Activated naive CD4-positive, alpha-beta T cell treated with anti-CD3 and anti-CD28 coated beads, Interleukin-2, amount 50 U/mL, for 72 hours (primary cell): ENCODE measurements around the gene DHX29. TPM values are rescaled to one million over a fixed set of nuclear protein-coding genes. Genes with fewer than 3 reads are reported as not detected.
A peak's percentile ranks its signal among the peaks of the same experiment; 100 is the strongest.

Experiments
- ATAC-seq, 2 donors: fragments of 150-1000 bp; cut with Tn5 transposase; 2 replicates each; pipeline ENCODE4 v1.10.0; 2021; ENCODE audit warnings: mild to moderate bottlenecking in 2 of 2, moderate library complexity in 2 of 2
- DNase-seq, 2 donors: peaks; one replicate each; pipeline ENCODE4 v3.0.0; 2021 to 2022; ENCODE audit warnings: low spot score in 2 of 2
- H3K27ac Mint-ChIP-seq, 2 donors: one replicate each; pipeline ENCODE4 v1.8.0; 2022; ENCODE audit warnings: mild to moderate bottlenecking in 2 of 2, mixed read lengths in 2 of 2
- H3K36me3 Mint-ChIP-seq, 2 donors: one replicate each; pipeline ENCODE4 v1.8.0; 2022; ENCODE audit warnings: mixed read lengths in 2 of 2
- H3K9me3 Mint-ChIP-seq, 2 donors: one replicate each; pipeline ENCODE4 v1.8.0; 2022; ENCODE audit warnings: mixed read lengths in 2 of 2
- total RNA-seq, 2 donors: library from RNA; stranded (reverse); gene quantifications; one replicate each; pipeline ENCODE4 v1.2.3, GENCODE V29; 2022

DHX29 gene, protein sequence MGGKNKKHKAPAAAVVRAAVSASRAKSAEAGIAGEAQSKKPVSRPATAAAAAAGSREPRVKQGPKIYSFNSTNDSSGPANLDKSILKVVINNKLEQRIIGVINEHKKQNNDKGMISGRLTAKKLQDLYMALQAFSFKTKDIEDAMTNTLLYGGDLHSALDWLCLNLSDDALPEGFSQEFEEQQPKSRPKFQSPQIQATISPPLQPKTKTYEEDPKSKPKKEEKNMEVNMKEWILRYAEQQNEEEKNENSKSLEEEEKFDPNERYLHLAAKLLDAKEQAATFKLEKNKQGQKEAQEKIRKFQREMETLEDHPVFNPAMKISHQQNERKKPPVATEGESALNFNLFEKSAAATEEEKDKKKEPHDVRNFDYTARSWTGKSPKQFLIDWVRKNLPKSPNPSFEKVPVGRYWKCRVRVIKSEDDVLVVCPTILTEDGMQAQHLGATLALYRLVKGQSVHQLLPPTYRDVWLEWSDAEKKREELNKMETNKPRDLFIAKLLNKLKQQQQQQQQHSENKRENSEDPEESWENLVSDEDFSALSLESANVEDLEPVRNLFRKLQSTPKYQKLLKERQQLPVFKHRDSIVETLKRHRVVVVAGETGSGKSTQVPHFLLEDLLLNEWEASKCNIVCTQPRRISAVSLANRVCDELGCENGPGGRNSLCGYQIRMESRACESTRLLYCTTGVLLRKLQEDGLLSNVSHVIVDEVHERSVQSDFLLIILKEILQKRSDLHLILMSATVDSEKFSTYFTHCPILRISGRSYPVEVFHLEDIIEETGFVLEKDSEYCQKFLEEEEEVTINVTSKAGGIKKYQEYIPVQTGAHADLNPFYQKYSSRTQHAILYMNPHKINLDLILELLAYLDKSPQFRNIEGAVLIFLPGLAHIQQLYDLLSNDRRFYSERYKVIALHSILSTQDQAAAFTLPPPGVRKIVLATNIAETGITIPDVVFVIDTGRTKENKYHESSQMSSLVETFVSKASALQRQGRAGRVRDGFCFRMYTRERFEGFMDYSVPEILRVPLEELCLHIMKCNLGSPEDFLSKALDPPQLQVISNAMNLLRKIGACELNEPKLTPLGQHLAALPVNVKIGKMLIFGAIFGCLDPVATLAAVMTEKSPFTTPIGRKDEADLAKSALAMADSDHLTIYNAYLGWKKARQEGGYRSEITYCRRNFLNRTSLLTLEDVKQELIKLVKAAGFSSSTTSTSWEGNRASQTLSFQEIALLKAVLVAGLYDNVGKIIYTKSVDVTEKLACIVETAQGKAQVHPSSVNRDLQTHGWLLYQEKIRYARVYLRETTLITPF (N-terminal part only)
- total RNA-seq: 10 to 100 TPM; 10.2 to 10.8 TPM

DNA sequence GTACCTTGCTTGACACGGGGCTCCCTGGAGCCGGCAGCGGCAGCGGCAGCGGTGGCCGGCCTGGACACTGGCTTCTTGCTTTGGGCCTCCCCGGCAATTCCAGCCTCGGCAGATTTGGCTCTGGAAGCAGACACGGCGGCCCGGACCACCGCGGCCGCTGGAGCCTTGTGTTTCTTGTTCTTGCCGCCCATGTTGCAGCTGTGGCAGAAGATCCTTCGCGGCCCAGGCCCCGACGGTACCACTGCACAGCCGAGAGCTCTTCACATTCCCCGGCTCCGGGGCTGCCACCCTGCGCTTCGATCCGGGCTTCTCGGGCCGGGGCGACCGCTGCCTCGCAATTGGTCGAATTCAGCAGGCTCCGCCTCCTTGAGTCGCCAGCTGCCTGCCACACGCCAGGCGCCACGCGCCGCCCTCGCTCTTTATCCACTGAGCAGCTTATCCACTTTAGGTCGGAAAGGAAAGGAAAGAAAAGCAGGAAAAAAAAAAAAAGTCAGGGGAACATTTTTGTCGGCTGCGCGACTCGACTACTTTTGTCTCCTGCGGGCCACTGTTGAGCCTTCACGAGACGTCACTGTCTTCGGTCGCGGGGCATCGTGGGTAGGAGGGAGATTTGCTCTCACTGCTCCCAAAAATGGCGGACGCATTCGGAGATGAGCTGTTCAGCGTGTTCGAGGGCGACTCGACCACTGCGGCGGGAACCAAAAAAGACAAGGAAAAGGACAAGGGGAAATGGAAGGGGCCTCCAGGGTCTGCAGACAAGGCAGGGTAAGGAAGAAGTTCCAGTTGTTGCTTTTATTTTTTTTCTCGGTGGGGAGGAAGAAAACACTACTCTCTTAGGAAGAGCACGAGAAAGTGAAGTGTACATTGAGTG is at the start of gene DHX29, which contains the start of gene MTREX:
Gene DHX29, minus strand, starts transcription at position 312 of the 871 bp plus-strand sequence. Its CDS starts 121 bp downstream, at position 191.
Gene MTREX, plus strand, starts transcription at position 607 of the 871 bp plus-strand sequence. Its CDS starts 25 bp downstream, at position 632.
- H3K9me3 Mint-ChIP-seq: no peaks in the 10 kb centered on the region
- no peak within 1 kb of the TSS for H3K27ac Mint-ChIP-seq
- ATAC-seq: peak; percentile 96 to 97
- peak; percentile 89 to 93 for DNase-seq
- H3K36me3 Mint-ChIP-seq: peaks cover 0 to 25% of the 10 kb centered on the region in 2 donors

DNA sequence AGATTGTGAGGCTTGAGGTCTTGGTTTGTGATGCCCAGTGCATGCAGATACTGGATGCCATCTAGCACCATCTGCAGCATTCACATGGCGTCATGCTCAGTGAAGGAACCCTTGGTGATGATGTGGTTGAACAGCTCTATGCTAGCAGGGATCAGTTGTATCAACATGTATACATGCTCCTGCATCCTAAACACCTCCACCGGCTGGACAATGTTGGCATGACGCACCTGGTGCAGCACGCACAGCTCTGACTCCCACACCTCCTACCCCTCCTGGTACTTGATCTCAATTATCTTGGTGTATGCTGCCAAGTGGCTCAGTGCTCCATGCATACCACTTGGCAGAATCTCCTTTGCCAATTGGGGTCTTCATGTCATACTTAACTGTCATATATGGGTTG is 49.4 kb upstream of the DHX29 start:
- ATAC-seq (peak in 1 of 2 donors; percentile 30), DNase-seq (no peak)
- peaks cover 0 to 50% of the 10 kb centered on the region in 2 donors for H3K36me3 Mint-ChIP-seq
- no peaks in the 10 kb centered on the region for H3K9me3 Mint-ChIP-seq
- no peak overlapping the region for H3K27ac Mint-ChIP-seq

DNA sequence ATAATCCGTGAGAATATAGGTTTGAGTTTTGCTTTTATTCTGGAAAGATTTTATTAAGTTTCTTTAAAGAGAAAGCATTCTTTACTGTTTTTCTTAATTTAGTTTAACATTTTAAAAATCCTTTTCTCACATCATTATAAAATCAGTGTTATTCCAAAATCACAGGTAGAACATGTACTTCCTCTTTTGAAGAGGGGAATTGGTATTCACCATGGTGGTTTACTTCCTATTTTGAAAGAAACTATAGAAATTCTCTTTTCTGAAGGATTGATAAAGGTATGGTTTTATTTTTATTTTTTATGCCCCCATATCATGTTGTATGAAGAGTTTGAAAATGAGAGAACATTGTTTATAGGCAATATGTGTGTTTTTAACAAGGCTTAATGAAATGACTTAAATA is 43.3 kb upstream of the DHX29 start:
- H3K27ac Mint-ChIP-seq: no peak overlapping the region
- no peak for DNase-seq
- H3K36me3 Mint-ChIP-seq: peaks cover 8 to 50% of the 10 kb centered on the region in 2 donors
- H3K9me3 Mint-ChIP-seq: no peaks in the 10 kb centered on the region
- ATAC-seq: no peak

DNA sequence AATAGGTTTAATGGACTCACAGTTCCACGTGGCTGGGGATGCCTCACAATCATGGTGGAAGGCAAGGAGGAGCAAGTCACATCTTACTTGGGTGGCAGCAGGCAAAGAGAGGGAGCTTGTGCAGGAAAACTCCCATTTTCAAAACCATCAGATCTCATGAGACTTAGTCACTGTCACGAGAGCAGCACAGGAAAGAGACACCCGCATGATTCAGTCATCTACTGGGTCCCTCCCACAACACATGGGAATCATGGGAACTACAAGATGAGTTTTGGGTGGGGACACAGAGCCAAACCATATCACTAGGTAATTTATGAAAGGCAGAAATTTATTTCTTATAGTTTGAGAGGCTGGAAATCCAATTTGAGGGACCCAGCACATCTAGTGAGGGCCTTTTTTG is 40.3 kb upstream of the DHX29 start:
- no peak for DNase-seq
- Mint-ChIP-seq H3K27ac (no peak overlapping the region), H3K9me3 (no peaks in the 10 kb centered on the region), H3K36me3 (peaks cover 8 to 46% of the 10 kb centered on the region in 2 donors)
- ATAC-seq: no peak

DNA sequence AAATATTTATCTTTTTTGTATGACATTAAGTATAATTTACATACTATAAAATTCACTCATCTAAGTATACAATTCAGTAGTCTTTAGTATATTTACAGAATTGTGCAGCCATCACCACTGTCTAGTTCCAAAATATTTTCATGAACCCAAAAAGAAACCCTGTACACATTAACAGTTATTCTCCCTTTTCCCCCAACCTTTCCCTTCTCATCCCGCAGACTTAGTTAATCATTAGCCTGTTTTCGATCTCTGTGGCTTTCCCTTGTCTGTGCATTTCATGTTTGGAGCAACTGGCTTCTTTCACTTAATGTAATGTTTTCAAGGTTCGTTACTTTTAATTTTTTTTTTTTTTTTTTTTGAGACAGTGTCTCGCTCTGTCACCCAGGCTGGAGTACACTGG is 37.8 kb upstream of the DHX29 start:
- peaks cover 8 to 39% of the 10 kb centered on the region in 2 donors for H3K36me3 Mint-ChIP-seq
- ATAC-seq: no peak
- no peaks in the 10 kb centered on the region for H3K9me3 Mint-ChIP-seq
- no peak overlapping the region for H3K27ac Mint-ChIP-seq
- DNase-seq: no peak

DNA sequence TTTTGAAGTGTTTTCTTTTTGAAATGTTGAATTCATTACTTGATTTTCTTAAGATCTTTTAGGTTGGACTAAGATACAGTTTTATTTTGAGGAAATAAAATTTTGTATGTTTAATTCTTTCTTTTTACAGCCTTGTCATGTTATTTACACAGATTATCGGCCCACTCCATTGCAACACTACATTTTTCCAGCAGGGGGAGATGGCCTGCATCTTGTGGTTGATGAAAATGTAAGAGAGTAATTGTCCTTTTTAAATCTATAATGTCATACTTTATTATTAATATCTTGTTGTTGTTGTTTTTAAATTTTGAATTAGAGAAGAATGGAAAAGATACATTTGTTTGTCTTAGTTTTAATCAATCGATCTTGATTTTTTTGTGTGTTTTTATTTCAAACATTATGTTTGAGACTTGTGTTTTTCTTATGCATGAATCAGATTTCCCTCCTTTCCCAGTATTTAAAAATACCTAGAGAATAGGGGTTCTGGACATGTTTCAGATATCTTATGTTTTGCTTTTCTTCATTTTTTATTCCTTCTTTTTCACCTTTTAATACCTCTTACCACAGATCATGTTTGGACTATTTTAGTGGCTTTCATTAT is 37.0 kb upstream of the DHX29 start:
- Mint-ChIP-seq H3K36me3 (peaks cover 8 to 30% of the 10 kb centered on the region in 2 donors), H3K9me3 (no peaks in the 10 kb centered on the region), H3K27ac (peak overlapping the region in 1 of 2 donors; percentile 77)
- DNase-seq (peak in 1 of 2 donors; percentile 75), ATAC-seq (no peak)

DNA sequence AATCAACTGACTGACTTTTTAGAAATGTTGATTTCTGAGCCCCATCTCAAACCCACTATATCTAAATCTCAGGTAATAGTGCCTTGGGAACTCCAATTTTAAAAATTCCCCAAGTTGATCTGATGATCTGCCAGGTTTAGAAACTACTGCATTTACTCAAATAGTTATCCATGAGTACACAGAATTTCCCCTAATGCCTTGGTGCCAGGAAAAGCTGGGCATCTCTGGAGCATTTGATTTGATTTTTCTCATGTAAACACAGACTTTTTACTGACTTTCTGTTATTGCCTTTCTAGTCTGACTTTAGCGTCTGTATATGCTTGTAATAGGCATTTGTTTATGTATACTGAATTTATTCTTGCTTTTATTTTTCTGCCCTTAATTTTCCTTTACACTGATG is 36.1 kb upstream of the DHX29 start:
- no peak for ATAC-seq
- DNase-seq: no peak
- H3K9me3 Mint-ChIP-seq: no peaks in the 10 kb centered on the region
- H3K36me3 Mint-ChIP-seq: peaks cover 8 to 28% of the 10 kb centered on the region in 2 donors
- H3K27ac Mint-ChIP-seq: peak overlapping the region in 1 of 2 donors; percentile 57

DNA sequence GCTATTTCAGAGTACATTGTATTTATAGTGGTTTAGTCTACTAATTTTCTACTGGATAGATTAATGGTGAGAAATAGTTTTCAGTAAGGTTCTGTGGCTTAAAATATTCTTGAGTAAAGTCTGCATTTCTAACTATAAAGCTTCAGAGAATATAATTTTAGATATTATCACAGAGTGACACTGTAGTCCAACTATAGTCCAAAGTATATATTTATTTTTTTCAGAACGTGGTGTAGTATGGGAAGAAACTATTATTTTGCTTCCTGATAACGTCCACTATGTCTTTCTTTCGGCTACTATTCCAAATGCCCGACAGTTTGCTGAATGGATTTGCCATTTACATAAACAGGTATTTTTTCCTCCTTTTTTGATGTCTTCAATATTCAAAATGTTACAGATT is 35.6 kb upstream of the DHX29 start:
- H3K9me3 Mint-ChIP-seq: no peaks in the 10 kb centered on the region
- peak overlapping the region in 1 of 2 donors; percentile 57 for H3K27ac Mint-ChIP-seq
- H3K36me3 Mint-ChIP-seq: peaks cover 8 to 28% of the 10 kb centered on the region in 2 donors

DNA sequence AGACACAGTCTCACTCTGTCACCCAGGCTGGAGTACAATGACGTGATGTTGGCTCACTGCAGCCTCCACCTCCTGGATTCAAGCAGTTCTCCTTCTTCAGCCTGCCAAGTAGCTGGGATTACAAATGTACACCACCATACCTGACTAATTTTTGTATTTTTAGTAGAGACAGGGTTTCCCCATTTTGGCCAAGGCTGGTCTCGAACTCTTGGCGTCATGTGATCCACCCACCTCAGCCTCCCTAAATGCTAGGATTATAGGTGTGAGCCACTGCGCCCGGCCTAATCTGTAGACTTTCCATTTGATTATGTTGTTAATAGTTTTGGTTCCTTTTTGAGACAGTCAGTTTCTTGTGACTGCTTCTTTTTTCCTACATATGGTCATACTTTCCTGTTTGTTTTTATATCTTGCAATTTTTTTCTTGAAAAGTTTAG is 31.3 kb upstream of the DHX29 start:
- ATAC-seq: peak; percentile 89 to 93
- peak in 1 of 2 donors; percentile 56 for DNase-seq
- Mint-ChIP-seq H3K9me3 (no peaks in the 10 kb centered on the region), H3K36me3 (peaks cover 0 to 8% of the 10 kb centered on the region in 2 donors), H3K27ac (peak overlapping the region; percentile 49 to 92)

More for the DNA sequence above, 35.6 kb upstream of the DHX29 start:
- ATAC-seq (no peak), DNase-seq (no peak)

DNA sequence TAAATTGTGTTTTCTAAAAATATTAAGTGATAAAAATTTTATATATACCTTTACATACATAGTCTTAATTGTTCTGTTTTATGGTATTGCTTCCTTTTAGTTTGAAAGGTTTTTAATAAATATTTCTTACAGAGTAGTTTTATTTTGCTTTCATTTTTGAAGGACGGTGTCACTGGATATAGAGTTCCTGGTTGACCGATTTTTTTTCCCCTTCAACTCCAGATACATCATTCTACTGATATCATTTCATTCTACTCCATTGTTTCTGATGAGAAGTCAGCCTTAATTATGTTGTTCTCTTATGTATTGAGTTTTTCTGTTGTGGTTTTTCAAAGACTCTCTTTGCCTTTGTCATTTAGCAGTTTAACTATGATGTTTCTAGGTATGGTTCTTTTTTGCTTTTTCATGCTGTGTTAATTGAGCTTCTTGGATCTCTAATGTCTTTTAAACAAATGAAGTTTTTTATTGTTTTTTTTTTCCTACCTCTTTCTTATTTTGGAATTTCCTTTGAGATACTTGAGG is 30.7 kb upstream of the DHX29 start:
- H3K36me3 Mint-ChIP-seq: peaks cover 2 to 14% of the 10 kb centered on the region in 2 donors
- H3K27ac Mint-ChIP-seq: peak overlapping the region; percentile 49 to 92
- no peaks in the 10 kb centered on the region for H3K9me3 Mint-ChIP-seq
- ATAC-seq (peak; percentile 26 to 52), DNase-seq (no peak)

DNA sequence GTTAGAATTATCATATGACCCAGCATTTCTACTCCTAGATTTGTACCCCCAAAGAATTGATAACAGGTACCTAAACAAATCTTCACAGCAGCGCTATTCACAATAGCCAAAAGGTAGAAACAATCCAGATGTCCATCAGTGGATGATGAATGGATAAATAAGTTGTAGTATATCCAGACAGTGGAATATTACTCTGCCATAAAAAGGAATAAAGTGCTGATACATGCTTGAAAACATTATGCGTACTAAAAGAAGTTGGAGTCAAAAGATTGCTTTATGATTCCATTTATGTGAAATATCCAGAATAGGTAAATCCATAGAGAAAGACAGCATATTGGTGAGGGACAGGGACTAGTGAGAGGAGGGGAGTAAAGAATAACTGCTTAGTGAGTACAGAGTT is 26.3 kb upstream of the DHX29 start:
- H3K36me3 Mint-ChIP-seq: peaks cover 6 to 49% of the 10 kb centered on the region in 2 donors
- ATAC-seq: no peak
- H3K27ac Mint-ChIP-seq: no peak overlapping the region
- no peak for DNase-seq
- H3K9me3 Mint-ChIP-seq: no peaks in the 10 kb centered on the region

DNA sequence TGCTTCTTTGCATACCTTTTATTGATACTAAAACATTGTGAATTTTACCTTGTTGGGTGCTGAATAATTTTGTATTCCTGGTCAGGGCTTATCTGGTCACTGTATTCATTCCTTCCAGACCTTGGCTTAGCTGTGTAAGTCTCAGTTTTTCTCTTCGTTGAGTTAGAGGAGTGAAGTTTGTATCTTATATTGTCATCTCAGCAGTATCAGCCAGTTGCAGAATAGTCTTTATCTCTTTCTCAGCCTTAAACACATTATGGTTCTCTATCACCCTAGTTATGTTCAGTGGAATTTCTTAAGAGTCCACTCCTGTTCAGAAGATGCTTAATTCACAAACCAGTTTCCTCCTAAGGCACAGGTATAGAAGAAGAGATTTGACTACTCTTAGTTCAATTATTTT is 25.5 kb upstream of the DHX29 start:
- DNase-seq: no peak
- Mint-ChIP-seq H3K36me3 (peaks cover 6 to 52% of the 10 kb centered on the region in 2 donors), H3K27ac (no peak overlapping the region), H3K9me3 (no peaks in the 10 kb centered on the region)
- ATAC-seq: no peak

DNA sequence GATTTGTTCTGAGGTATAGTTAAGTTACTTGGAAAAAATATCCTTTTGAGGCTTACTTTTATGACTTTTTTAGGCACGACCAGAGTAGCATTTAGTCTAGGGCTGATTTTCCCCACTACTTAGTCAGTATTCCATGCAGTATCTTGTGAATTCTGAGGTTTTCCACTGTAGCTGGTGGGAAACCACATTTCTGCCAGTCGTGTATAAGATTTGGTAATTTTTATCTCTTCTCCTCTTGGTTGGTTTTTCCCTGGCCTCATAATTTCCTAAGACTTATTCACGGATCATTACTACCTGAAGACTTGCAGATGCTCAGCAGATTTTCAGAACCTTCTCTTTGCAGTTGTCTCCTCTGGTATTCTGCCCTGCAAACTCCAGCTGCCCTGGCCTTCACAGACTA is 23.8 kb upstream of the DHX29 start:
- no peak for DNase-seq
- Mint-ChIP-seq H3K9me3 (no peaks in the 10 kb centered on the region), H3K27ac (no peak overlapping the region), H3K36me3 (peaks cover 6 to 53% of the 10 kb centered on the region in 2 donors)
- ATAC-seq: no peak

DNA sequence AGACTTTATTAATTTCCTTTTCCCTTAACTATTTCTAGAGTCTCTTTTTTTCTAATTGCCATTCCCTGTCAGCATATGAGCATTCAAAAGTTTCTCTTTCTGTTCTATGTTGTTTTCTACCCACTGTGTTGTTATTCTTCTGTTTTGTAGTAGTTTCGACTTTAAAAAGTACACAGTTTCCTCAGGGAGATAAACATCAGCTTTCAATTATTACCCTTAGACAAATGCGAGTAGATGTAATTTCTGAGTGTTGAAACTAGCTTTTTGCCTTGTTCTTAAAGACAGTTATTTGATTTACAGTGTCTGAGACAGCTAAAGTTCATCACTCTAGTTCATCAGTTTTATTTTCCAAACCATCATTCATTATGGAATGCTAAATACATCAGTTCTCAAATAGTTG is 19.8 kb upstream of the DHX29 start:
- no peak for ATAC-seq
- Mint-ChIP-seq H3K27ac (no peak overlapping the region), H3K36me3 (peaks cover 0 to 41% of the 10 kb centered on the region in 2 donors)

DNA sequence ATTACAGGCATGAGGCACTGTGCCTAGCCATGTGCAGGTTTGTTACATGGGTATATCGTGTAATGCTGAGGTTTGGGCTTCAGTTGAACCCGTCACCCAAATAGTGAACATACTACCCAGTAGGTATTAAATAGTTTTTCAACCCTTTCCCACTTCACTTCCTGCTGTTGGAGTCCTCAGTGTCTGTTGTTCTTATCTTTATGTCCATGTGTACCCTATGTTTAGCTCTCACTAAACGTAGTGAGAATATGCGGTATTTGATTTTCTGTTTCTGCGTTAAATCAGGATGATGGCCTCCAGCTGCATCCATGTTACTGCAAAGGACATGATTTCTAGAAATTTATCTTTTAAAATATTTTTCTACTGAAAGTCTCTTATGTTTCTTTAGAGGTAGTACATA is 18.1 kb upstream of the DHX29 start:
- H3K36me3 Mint-ChIP-seq: peaks cover 0 to 27% of the 10 kb centered on the region in 2 donors
- no peaks in the 10 kb centered on the region for H3K9me3 Mint-ChIP-seq
- H3K27ac Mint-ChIP-seq: no peak overlapping the region
- ATAC-seq (no peak), DNase-seq (no peak)

More for the DNA sequence above, 19.8 kb upstream of the DHX29 start:
- no peaks in the 10 kb centered on the region for H3K9me3 Mint-ChIP-seq
- no peak for DNase-seq
